Skeletal muscle satellite cell (primary cell): ENCODE measurements around the gene TBC1D5.
"Not testable (repeated sequence)": the region's sequence is repeated elsewhere in the genome, so short reads cannot be mapped to it uniquely, and the experiment has no call there.

Source experiments
- H3K27me3 ChIP-seq: 2 replicates; pipeline ENCODE4 v1.7.0; 2013; ENCODE audit warnings: low read length; ENCODE audit not compliant: control insufficient read depth, insufficient read depth
- H3K36me3 ChIP-seq: 2 replicates; pipeline ENCODE4 v1.7.0; 2013; ENCODE audit warnings: mild to moderate bottlenecking, control low read depth, low read length; ENCODE audit not compliant: insufficient read depth
- H3K4me1 ChIP-seq: 2 replicates; pipeline ENCODE4 v1.7.0; 2013; ENCODE audit warnings: low read length; ENCODE audit not compliant: control insufficient read depth, insufficient read depth
- H3K4me2 ChIP-seq: 2 replicates; pipeline ENCODE4 v1.7.0; 2013; ENCODE audit warnings: mild to moderate bottlenecking, low read length
- H3K4me3 ChIP-seq: 2 replicates; pipeline ENCODE4 v1.7.0; 2013; ENCODE audit warnings: low read length
- H3K9ac ChIP-seq: 2 replicates; pipeline ENCODE4 v1.7.0; 2013; ENCODE audit warnings: mild to moderate bottlenecking, low read depth, low read length, moderate library complexity
- H3K9me3 ChIP-seq: replicated peaks from 2 replicates; pipeline ENCODE4 v1.7.0; 2013; ENCODE audit warnings: mild to moderate bottlenecking, control low read depth, low read length

TBC1D5 gene

GRCh38 chr3:17392516-17392915, 349.9 kb downstream of the TBC1D5 start:
- H3K4me2 ChIP-seq, H3K4me3 ChIP-seq, H3K4me1 ChIP-seq, H3K9ac ChIP-seq, H3K36me3 ChIP-seq, H3K27me3 ChIP-seq, H3K9me3 ChIP-seq: not testable (repeated sequence)

- H3K4me1 ChIP-seq: no peaks in the 10 kb centered on the region
- no peak overlapping the region for H3K9ac ChIP-seq
- H3K36me3 ChIP-seq: no peaks in the 10 kb centered on the region
- no peaks in the 10 kb centered on the region for H3K9me3 ChIP-seq
- no peaks in the 10 kb centered on the region for H3K27me3 ChIP-seq
- H3K4me2 ChIP-seq: no peak overlapping the region
- H3K4me3 ChIP-seq: no peak overlapping the region
Observed at GRCh38 chr3:17390785-17391184, 351.6 kb downstream of the TBC1D5 start.

- Histone ChIP-seq H3K27me3 (no peaks in the 10 kb centered on the region), H3K4me3 (no peak overlapping the region), H3K9ac (no peak overlapping the region), H3K36me3 (no peaks in the 10 kb centered on the region), H3K4me1 (no peaks in the 10 kb centered on the region), H3K9me3 (no peaks in the 10 kb centered on the region), H3K4me2 (no peak overlapping the region)
Observed at GRCh38 chr3:17387108-17387507, 355.3 kb downstream of the TBC1D5 start.

- no peaks in the 10 kb centered on the region for H3K36me3 ChIP-seq
- no peaks in the 10 kb centered on the region for H3K4me1 ChIP-seq
- no peaks in the 10 kb centered on the region for H3K27me3 ChIP-seq
- H3K9ac ChIP-seq: no peak overlapping the region
- H3K4me2 ChIP-seq: no peak overlapping the region
- no peak overlapping the region for H3K4me3 ChIP-seq
- H3K9me3 ChIP-seq: no peaks in the 10 kb centered on the region
Observed at GRCh38 chr3:17386432-17386831, 356.0 kb downstream of the TBC1D5 start.

GRCh38 chr3:17384567-17385296, 357.7 kb downstream of the TBC1D5 start:
- Histone ChIP-seq H3K36me3 (no peaks in the 10 kb centered on the region), H3K4me2 (no peak overlapping the region), H3K9me3 (no peaks in the 10 kb centered on the region), H3K4me1 (no peaks in the 10 kb centered on the region), H3K27me3 (no peaks in the 10 kb centered on the region), H3K9ac (no peak overlapping the region), H3K4me3 (no peak overlapping the region)

- H3K4me3 ChIP-seq: no peak overlapping the region
- H3K4me1 ChIP-seq: peaks cover 8% of the 10 kb centered on the region
- H3K27me3 ChIP-seq: no peaks in the 10 kb centered on the region
- peaks cover 4% of the 10 kb centered on the region for H3K36me3 ChIP-seq
- H3K4me2 ChIP-seq: no peak overlapping the region
- H3K9me3 ChIP-seq: no peaks in the 10 kb centered on the region
- no peak overlapping the region for H3K9ac ChIP-seq
Observed at GRCh38 chr3:17373304-17373703, 369.1 kb downstream of the TBC1D5 start.

- Histone ChIP-seq H3K9ac (no peak overlapping the region), H3K4me1 (peaks cover 8% of the 10 kb centered on the region), H3K36me3 (peaks cover 4% of the 10 kb centered on the region), H3K4me3 (no peak overlapping the region), H3K4me2 (no peak overlapping the region), H3K27me3 (no peaks in the 10 kb centered on the region), H3K9me3 (no peaks in the 10 kb centered on the region)
Observed at GRCh38 chr3:17372362-17373210, 369.8 kb downstream of the TBC1D5 start.

- H3K36me3 ChIP-seq: peaks cover 4% of the 10 kb centered on the region
- peaks cover 8% of the 10 kb centered on the region for H3K4me1 ChIP-seq
- H3K4me3 ChIP-seq: no peak overlapping the region
- no peaks in the 10 kb centered on the region for H3K27me3 ChIP-seq
- no peak overlapping the region for H3K4me2 ChIP-seq
- no peak overlapping the region for H3K9ac ChIP-seq
- H3K9me3 ChIP-seq: no peaks in the 10 kb centered on the region
Observed at GRCh38 chr3:17369973-17370372, 372.5 kb downstream of the TBC1D5 start.

- Histone ChIP-seq H3K9me3 (no peaks in the 10 kb centered on the region), H3K27me3 (no peaks in the 10 kb centered on the region), H3K36me3 (no peaks in the 10 kb centered on the region), H3K9ac (no peak overlapping the region), H3K4me1 (no peaks in the 10 kb centered on the region), H3K4me2 (no peak overlapping the region), H3K4me3 (no peak overlapping the region)
Observed at GRCh38 chr3:17367171-17367570, 375.3 kb downstream of the TBC1D5 start.

- Histone ChIP-seq H3K36me3 (no peaks in the 10 kb centered on the region), H3K4me3 (no peak overlapping the region), H3K9me3 (no peaks in the 10 kb centered on the region), H3K4me1 (no peaks in the 10 kb centered on the region), H3K9ac (no peak overlapping the region), H3K4me2 (no peak overlapping the region), H3K27me3 (no peaks in the 10 kb centered on the region)
Observed at GRCh38 chr3:17360991-17361390, 381.4 kb downstream of the TBC1D5 start.

- H3K4me2 ChIP-seq: no peak overlapping the region
- H3K36me3 ChIP-seq: no peaks in the 10 kb centered on the region
- no peaks in the 10 kb centered on the region for H3K27me3 ChIP-seq
- H3K9ac ChIP-seq: no peak overlapping the region
- H3K4me1 ChIP-seq: no peaks in the 10 kb centered on the region
- no peaks in the 10 kb centered on the region for H3K9me3 ChIP-seq
- no peak overlapping the region for H3K4me3 ChIP-seq
Observed at GRCh38 chr3:17359911-17360310, 382.5 kb downstream of the TBC1D5 start.
